ENCODE measurements around the gene PI4KB. TPM values are rescaled to one million over a fixed set of nuclear protein-coding genes. Genes with fewer than 3 reads are reported as not detected.

Gene PI4KB
- total RNA-seq, 1 donor from 2014 or later = 68.7 TPM

DNA sequence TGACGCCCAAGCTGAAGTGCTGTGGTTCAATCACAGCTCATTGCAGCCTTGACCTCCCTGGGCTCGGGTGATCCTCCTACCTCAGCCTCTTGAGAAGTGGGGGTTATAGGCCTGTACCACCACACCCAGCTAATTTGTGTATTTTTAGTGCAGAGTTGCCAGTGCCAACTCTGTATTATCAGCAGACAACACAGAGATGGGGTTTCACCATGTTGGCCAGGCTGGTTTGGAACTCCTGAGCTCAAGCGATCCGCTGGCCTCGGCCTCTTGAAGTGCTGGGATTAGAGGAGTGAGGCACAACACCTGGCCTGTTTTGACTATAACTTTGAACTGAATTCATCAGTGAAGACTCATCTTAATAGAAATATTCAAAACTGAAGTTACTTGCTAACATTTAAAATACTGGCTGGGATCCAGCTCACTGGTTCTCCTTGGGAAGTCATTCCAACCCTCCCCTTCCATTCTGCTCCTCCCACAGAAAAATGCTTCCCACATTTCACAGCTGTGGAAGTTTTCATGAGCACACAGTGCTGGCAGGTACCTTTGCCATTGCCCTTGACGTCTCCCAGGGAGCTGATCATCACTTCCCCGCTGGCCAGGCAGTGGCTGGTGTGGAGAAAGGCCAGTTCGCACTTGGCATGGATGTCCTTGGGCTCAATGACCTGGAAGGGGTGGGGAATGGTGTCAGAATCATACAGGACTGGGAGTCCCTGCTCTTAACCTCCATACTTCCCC lies 40.6 kb upstream of the PI4KB start:
- peaks cover 3% of the 10 kb centered on the region for H3K27me3 Mint-ChIP-seq (ENCODE audit: unreplicated experiment)
- peaks cover 6% of the 10 kb centered on the region for H3K9me3 Mint-ChIP-seq (ENCODE audit: unreplicated experiment)
- H3K4me3 Mint-ChIP-seq (ENCODE audit: unreplicated experiment) = no peak overlapping the region
- no peak overlapping the region for H3K27ac Mint-ChIP-seq (ENCODE audit: unreplicated experiment)
- H3K36me3 Mint-ChIP-seq (ENCODE audit: unreplicated experiment) = peaks cover 15% of the 10 kb centered on the region
- H3K4me1 Mint-ChIP-seq (ENCODE audit: low read depth, unreplicated experiment) = peaks cover 2% of the 10 kb centered on the region
- no peak for DNase-seq
- TF ChIP-seq, protein P1, sequence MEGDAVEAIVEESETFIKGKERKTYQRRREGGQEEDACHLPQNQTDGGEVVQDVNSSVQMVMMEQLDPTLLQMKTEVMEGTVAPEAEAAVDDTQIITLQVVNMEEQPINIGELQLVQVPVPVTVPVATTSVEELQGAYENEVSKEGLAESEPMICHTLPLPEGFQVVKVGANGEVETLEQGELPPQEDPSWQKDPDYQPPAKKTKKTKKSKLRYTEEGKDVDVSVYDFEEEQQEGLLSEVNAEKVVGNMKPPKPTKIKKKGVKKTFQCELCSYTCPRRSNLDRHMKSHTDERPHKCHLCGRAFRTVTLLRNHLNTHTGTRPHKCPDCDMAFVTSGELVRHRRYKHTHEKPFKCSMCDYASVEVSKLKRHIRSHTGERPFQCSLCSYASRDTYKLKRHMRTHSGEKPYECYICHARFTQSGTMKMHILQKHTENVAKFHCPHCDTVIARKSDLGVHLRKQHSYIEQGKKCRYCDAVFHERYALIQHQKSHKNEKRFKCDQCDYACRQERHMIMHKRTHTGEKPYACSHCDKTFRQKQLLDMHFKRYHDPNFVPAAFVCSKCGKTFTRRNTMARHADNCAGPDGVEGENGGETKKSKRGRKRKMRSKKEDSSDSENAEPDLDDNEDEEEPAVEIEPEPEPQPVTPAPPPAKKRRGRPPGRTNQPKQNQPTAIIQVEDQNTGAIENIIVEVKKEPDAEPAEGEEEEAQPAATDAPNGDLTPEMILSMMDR (IDR thresholded peaks at IDR 0.05; ENCODE audit: partially characterized antibody, unreplicated experiment) = no peak

DNA sequence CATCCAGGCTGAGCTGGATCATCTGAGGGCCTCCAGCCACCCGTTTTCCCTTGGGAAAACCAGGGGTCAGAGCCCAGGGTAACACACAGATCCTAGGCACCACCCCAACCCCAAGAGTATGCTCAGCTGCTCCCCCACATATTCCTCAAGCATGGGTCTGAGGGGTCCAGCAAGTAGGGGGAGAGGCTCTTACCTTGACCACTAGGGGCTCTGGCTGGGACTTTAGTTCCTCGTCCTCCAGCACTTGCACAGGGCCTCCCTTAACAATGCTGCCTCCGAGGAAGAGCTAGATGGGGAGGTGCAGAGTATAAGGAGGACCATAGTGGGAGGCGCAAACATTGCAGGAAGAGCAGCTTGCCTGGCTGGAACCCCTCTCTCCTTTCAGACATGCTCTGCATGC lies 37.8 kb upstream of the PI4KB start:
- no peak overlapping the region for H3K27ac Mint-ChIP-seq (ENCODE audit: unreplicated experiment)
- H3K36me3 Mint-ChIP-seq (ENCODE audit: unreplicated experiment) = peaks cover 30% of the 10 kb centered on the region
- H3K4me1 Mint-ChIP-seq (ENCODE audit: low read depth, unreplicated experiment) = no peaks in the 10 kb centered on the region
- H3K27me3 Mint-ChIP-seq (ENCODE audit: unreplicated experiment) = peaks cover 7% of the 10 kb centered on the region
- peaks cover 12% of the 10 kb centered on the region for H3K9me3 Mint-ChIP-seq (ENCODE audit: unreplicated experiment)
- no peak for DNase-seq
- TF ChIP-seq, protein P1 (IDR thresholded peaks at IDR 0.05; ENCODE audit: partially characterized antibody, unreplicated experiment) = no peak
- H3K4me3 Mint-ChIP-seq (ENCODE audit: unreplicated experiment) = no peak overlapping the region

DNA sequence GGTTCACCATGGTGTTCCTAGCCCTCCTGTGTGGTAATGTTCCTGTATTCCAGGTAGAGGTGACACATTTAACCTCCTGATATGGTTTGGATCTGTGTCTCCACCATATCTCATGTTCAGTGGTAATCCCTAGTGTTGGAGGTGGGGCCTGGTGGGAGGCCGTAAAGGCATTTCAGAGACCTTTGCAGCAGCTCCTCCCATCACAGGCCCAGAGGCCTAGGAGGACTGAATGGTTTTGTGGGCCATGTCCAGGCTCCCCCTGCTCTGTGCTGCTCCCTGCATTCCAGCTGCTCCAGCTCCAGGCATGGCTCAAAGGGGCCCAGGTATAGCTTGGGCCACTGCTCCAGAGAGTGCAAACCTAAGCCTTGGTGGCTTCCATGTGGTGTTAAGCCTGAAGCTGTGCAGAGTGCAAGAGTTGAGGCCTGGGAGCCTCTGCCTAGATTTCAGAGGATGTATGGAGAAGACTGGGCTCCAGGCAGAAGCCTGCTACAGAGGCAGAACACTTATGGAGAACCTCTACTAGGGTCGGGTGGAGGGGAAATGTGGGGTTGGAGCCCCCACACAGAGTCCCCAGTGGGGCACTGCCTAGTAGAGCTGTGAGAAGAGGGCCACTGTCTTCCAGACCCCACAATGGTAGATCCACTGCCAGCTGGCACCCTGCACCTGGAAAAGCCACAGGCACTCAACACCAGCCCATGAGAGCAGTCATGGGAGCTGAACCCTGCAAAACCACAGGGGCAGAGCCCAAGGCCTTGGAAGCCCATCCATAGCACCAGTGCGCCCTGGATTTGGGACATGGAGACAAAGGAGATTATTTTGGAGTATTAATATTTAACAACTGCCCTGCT lies 35.3 kb upstream of the PI4KB start:
- DNase-seq = no peak
- no peaks in the 10 kb centered on the region for H3K4me1 Mint-ChIP-seq (ENCODE audit: low read depth, unreplicated experiment)
- H3K36me3 Mint-ChIP-seq (ENCODE audit: unreplicated experiment) = peaks cover 30% of the 10 kb centered on the region
- H3K9me3 Mint-ChIP-seq (ENCODE audit: unreplicated experiment) = peaks cover 13% of the 10 kb centered on the region
- H3K27ac Mint-ChIP-seq (ENCODE audit: unreplicated experiment) = no peak overlapping the region
- TF ChIP-seq, protein P1 (IDR thresholded peaks at IDR 0.05; ENCODE audit: partially characterized antibody, unreplicated experiment) = no peak
- peaks cover 7% of the 10 kb centered on the region for H3K27me3 Mint-ChIP-seq (ENCODE audit: unreplicated experiment)
- no peak overlapping the region for H3K4me3 Mint-ChIP-seq (ENCODE audit: unreplicated experiment)

DNA sequence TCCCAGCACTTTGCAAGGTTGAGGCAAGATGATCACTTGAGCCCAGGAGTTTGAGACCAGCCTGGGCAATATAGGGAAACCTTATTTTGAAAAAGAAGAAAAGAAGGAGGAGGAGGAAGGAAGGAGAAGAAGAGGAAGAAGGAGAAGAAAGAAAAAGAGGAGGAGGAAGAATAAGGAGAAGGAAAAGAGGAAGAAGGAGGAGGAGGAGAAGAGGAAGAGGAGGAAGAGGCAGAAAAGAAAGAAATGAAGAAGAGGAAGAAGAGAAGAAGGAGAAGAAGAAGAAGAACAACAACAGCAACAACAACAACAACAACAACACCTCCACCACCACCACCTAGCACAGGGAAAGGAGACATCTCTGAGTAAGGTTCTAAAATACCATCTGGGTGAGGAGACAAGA lies 34.7 kb upstream of the PI4KB start:
- Mint-ChIP-seq H3K36me3 (ENCODE audit: unreplicated experiment) (peaks cover 30% of the 10 kb centered on the region), H3K4me3 (ENCODE audit: unreplicated experiment) (no peak overlapping the region), H3K27me3 (ENCODE audit: unreplicated experiment) (peaks cover 7% of the 10 kb centered on the region), H3K9me3 (ENCODE audit: unreplicated experiment) (peaks cover 13% of the 10 kb centered on the region), H3K4me1 (ENCODE audit: low read depth, unreplicated experiment) (no peaks in the 10 kb centered on the region), H3K27ac (ENCODE audit: unreplicated experiment) (no peak overlapping the region)
- DNase-seq = no peak
- TF ChIP-seq, protein P1 (IDR thresholded peaks at IDR 0.05; ENCODE audit: partially characterized antibody, unreplicated experiment) = no peak

DNA sequence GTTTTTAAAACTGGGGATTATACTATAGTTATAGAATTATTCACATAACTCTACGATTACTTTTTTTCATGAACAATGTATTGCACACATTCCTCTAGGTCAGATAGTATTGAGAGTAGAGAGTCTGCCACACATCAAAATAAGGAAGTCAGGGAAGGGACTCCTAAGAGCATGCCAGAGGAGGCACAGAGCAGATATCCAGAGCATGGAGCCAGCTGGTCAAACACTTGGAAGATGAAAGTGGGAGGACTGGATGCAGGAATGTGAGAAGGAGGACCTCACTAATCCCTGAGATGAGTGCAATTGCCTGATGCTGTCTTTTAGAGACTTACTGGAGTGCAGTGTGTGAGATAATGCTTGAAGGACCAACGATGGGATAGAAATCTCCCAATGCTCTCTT lies 29.5 kb upstream of the PI4KB start:
- DNase-seq = no peak
- H3K4me3 Mint-ChIP-seq (ENCODE audit: unreplicated experiment) = no peak overlapping the region
- no peaks in the 10 kb centered on the region for H3K4me1 Mint-ChIP-seq (ENCODE audit: low read depth, unreplicated experiment)
- peaks cover 3% of the 10 kb centered on the region for H3K27me3 Mint-ChIP-seq (ENCODE audit: unreplicated experiment)
- TF ChIP-seq, protein P1 (IDR thresholded peaks at IDR 0.05; ENCODE audit: partially characterized antibody, unreplicated experiment) = no peak
- no peak overlapping the region for H3K27ac Mint-ChIP-seq (ENCODE audit: unreplicated experiment)
- peaks cover 4% of the 10 kb centered on the region for H3K9me3 Mint-ChIP-seq (ENCODE audit: unreplicated experiment)
- peaks cover 10% of the 10 kb centered on the region for H3K36me3 Mint-ChIP-seq (ENCODE audit: unreplicated experiment)
